SK-N-SH (cell line): ENCODE measurements around the gene ZNF441. TPM values are rescaled to one million over a fixed set of nuclear protein-coding genes. Genes with fewer than 3 reads are reported as not detected.

Experiments
- CTCF ChIA-PET: fragments of 300-600, 350-600 bp; formaldehyde crosslinking; extraction: SDS; loops from one replicate; lab custom pipeline; 2021; lab: Yijun Ruan, JAX
- POLR2A ChIA-PET: fragments of 350-600 bp; sonication (Branson Sonifier 250); formaldehyde crosslinking; extraction: SDS; loops from one replicate; lab custom pipeline; 2020; ENCODE audit warnings: antibody characterized with exemption, inconsistent platforms; lab: Yijun Ruan, JAX
- DNase-seq: peaks from one replicate; pipeline ENCODE4 v3.0.0; 2012
- H2AFZ ChIP-seq: fragments of 200-600 bp; sonication (generic); 2 replicates; pipeline ENCODE4 v1.8.1; 2016; ENCODE audit warnings: antibody characterized with exemption, mild to moderate bottlenecking, low read depth
- H3F3A ChIP-seq: fragments of 200-600 bp; sonication (generic); replicated peaks from 2 replicates; pipeline ENCODE3; 2016; ENCODE audit warnings: antibody characterized with exemption, mild to moderate bottlenecking; ENCODE audit not compliant: insufficient read depth
- H3K27ac ChIP-seq, 2 experiments: fragments of 200-500 bp in 1 of 2; fragments of 200-600 bp in 1 of 2; sonication (Bioruptor generic) in 1 of 2; sonication (generic), shearing (Covaris generic) in 1 of 2; 2 replicates each; pipeline versions ENCODE4 v1.5.1 to v1.6.1; 2014 to 2016; ENCODE audit warnings: low read depth in 2 of 2, inconsistent platforms in 1 of 2, low read length in 1 of 2, mild to moderate bottlenecking in 1 of 2, mixed read lengths in 1 of 2
- H3K27me3 ChIP-seq: fragments of 200-600 bp; sonication (generic), shearing (Covaris generic); 2 replicates; pipeline ENCODE4 v1.6.1; 2016; ENCODE audit warnings: mixed run types; ENCODE audit not compliant: insufficient read depth
- H3K36me3 ChIP-seq, 2 experiments: fragments of 200-500 bp in 1 of 2; fragments of 200-600 bp in 1 of 2; sonication (Bioruptor generic) in 1 of 2; sonication (generic) in 1 of 2; replicated peaks in 1 of 2; 2 replicates each; pipeline versions ENCODE3 to v1.5.1; 2014 to 2016; ENCODE audit warnings: low read length in 1 of 2, mild to moderate bottlenecking in 1 of 2; ENCODE audit not compliant: insufficient read depth in 2 of 2, control insufficient read depth in 1 of 2
- H3K4me1 ChIP-seq, 2 experiments: fragments of 200-500 bp in 1 of 2; fragments of 200-600 bp in 1 of 2; sonication (Bioruptor generic) in 1 of 2; sonication (generic), shearing (Covaris generic) in 1 of 2; 2 replicates each; pipeline versions ENCODE4 v1.5.1 to v1.6.1; 2014 to 2016; ENCODE audit warnings: low read depth in 1 of 2, low read length in 1 of 2, mixed run types in 1 of 2; ENCODE audit not compliant: insufficient read depth in 2 of 2, control insufficient read depth in 1 of 2
- H3K4me2 ChIP-seq: fragments of 200-600 bp; sonication (generic), shearing (Covaris generic); 2 replicates; pipeline ENCODE4 v1.6.1; 2017; ENCODE audit warnings: mixed run types
- H3K4me3 ChIP-seq, 2 experiments: fragments of 200-500 bp in 1 of 2; fragments of 200-600 bp in 1 of 2; sonication (Bioruptor generic) in 1 of 2; sonication (generic), shearing (Covaris generic) in 1 of 2; 2 replicates each; pipeline versions ENCODE4 v1.5.1 to v1.8.1; 2014 to 2016; ENCODE audit warnings: low read depth in 2 of 2, inconsistent platforms in 1 of 2, low read length in 1 of 2, mild to moderate bottlenecking in 1 of 2, mixed read lengths in 1 of 2, moderate library complexity in 1 of 2
- H3K79me2 ChIP-seq: fragments of 200-600 bp; sonication (generic); 2 replicates; pipeline ENCODE4 v1.8.1; 2017; ENCODE audit warnings: mild to moderate bottlenecking; ENCODE audit not compliant: insufficient read depth
- H3K9ac ChIP-seq: fragments of 200-600 bp; sonication (generic); 2 replicates; pipeline ENCODE4 v1.6.1; 2017; ENCODE audit warnings: mixed run types
- H3K9me2 ChIP-seq: fragments of 200-600 bp; sonication (generic); 2 replicates; pipeline ENCODE4 v1.6.1; 2017; ENCODE audit warnings: mixed run types
- H3K9me3 ChIP-seq: fragments of 200-600 bp; sonication (generic); 2 replicates; pipeline ENCODE4 v1.6.1; 2017; ENCODE audit warnings: mixed run types, mild to moderate bottlenecking, moderate library complexity
- H4K20me1 ChIP-seq: fragments of 200-600 bp; sonication (generic); 2 replicates; pipeline ENCODE4 v1.6.1; 2017; ENCODE audit warnings: mild to moderate bottlenecking, mixed run types; ENCODE audit not compliant: insufficient read depth
- FOSL2 ChIP-seq: IDR thresholded peaks from 2 replicates; pipeline ENCODE4 v1.4.0; 2012; ENCODE audit warnings: low read depth, mild to moderate bottlenecking, moderate library complexity, borderline replicate concordance
- WGBS: methylation state at CpG from one replicate; pipeline ENCODE4 v1.1.6; 2017; ENCODE audit warnings: low lambda C conversion rate; 5-methylcytosine and 5-hydroxymethylcytosine counted together
- polyA plus RNA-seq, 3 experiments: library from polyadenylated mRNA; depleted of rRNA; stranded (reverse); fragments of >200 nt; gene quantifications; 2 replicates each; pipeline ENCODE4 v1.2.3, GENCODE V29; 2012

ZNF441 gene
- polyA plus RNA-seq, 1 of the 3 experiments (the other 2 are of a cell fraction), result 3.2 TPM

GRCh38 chr19:11833541-11833940 lies 66.7 kb downstream of the ZNF441 start:
- POLR2A ChIA-PET, result no interaction called here
- no peak for DNase-seq

More at GRCh38 chr19:11833541-11833940, 66.7 kb downstream of the ZNF441 start:
- peaks cover 25 to 60% of the 10 kb centered on the region in 2 experiments for H3K36me3 ChIP-seq
- no peaks in the 10 kb centered on the region for H4K20me1 ChIP-seq
- 76% methylated on average over 2 of the region's 2 CpGs for whole genome bisulfite sequencing
- H3K27me3 ChIP-seq, result no peaks in the 10 kb centered on the region
- H3K79me2 ChIP-seq, result no peaks in the 10 kb centered on the region
- H3K27ac ChIP-seq, result no peak overlapping the region
- H3K4me3 ChIP-seq, result no peak overlapping the region
- H3K9me2 ChIP-seq, result no peaks in the 10 kb centered on the region
- H3K9ac ChIP-seq, result no peak overlapping the region
- peaks cover 21% of the 10 kb centered on the region for H3K9me3 ChIP-seq
- H3F3A ChIP-seq, result no peaks in the 10 kb centered on the region
- H2AFZ ChIP-seq, result no peak overlapping the region
- no peak overlapping the region for H3K4me2 ChIP-seq
- no peaks in the 10 kb centered on the region for H3K4me1 ChIP-seq
- CTCF ChIA-PET, result no interaction called here
- TF ChIP-seq FOSL2, result no peak
- TF ChIP-seq, all 33 proteins: peak for 0

Other genes starting within 250 kb of the ZNF441 start
- gene ECSIT, start 237.9 kb upstream of the ZNF441 start, polyA plus RNA-seq (2012; rRNA removed), result 35.6 and 43.8 TPM in 2 replicates
- 4.6 and 6.6 TPM in 2 replicates for gene CNN1, start 228.1 kb upstream of the ZNF441 start, polyA plus RNA-seq (2012; rRNA removed)
- 139 and 157 TPM in 2 replicates for gene ELOF1, start 207.8 kb upstream of the ZNF441 start, polyA plus RNA-seq (2012; rRNA removed)
- 0.87 and 1.6 TPM in 2 replicates for gene ACP5, start 189.4 kb upstream of the ZNF441 start, polyA plus RNA-seq (2012; rRNA removed)
- gene ZNF627, start 169.5 kb upstream of the ZNF441 start, polyA plus RNA-seq (2012; rRNA removed), result 5.8 and 9.1 TPM in 2 replicates
- 1.5 and 2.2 TPM in 2 replicates for gene ZNF823, start 28.1 kb upstream of the ZNF441 start, polyA plus RNA-seq (2012; rRNA removed)
- 0.77 and 1.6 TPM in 2 replicates for gene ZNF491, start 31.5 kb downstream of the ZNF441 start, polyA plus RNA-seq (2012; rRNA removed)
- 2.0 and 2.5 TPM in 2 replicates for gene ZNF440, start 47.3 kb downstream of the ZNF441 start, polyA plus RNA-seq (2012; rRNA removed)
- gene ZNF439, start 81.7 kb downstream of the ZNF441 start, polyA plus RNA-seq (2012; rRNA removed), result 1.7 and 2.1 TPM in 2 replicates
- gene ZNF69, start 120.8 kb downstream of the ZNF441 start, polyA plus RNA-seq (2012; rRNA removed), result 0.58 and 0.65 TPM in 2 replicates
- 3.5 and 4.4 TPM in 2 replicates for gene ZNF700, start 158.1 kb downstream of the ZNF441 start, polyA plus RNA-seq (2012; rRNA removed)
- gene ZNF763, start 198.0 kb downstream of the ZNF441 start, polyA plus RNA-seq (2012; rRNA removed), result 0.55 and 0.72 TPM in 2 replicates